Measurements from ENCODE around the gene CD40LG.

DNA sequence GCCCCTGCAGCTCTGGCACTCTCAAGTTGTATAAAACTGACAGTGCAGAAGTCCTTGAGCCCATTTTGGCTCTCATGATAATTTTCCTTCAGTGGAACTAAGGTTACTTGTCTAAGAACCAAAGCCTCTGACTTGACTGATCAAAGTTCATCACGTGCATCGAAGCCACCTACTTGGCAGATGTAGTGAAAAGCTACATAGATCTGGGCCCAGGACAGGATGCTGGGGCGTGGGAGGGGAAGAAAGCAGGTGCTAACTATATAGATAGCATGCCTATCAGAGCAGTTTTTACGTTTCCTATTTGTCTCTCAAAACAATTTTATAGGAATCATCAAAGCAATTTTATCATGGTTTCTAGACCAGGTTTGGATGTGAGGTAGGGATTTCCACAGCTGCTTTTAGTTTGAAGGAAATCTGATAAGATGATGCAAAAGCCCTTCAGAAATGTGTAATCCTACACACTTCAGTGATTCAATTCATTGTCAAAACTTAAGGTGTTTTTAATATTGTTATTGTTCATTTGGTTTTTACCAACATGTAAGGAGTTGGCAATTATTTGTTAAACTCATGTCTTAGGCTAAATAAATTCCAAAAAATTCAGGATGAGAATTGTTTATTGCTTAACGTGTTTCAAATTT, 1.2 kb upstream of the CD40LG start:
- TF ChIP-seq CTCF (IDR thresholded peaks at IDR 0.05; ENCODE audit: borderline replicate concordance, extremely low read depth, low read length, poor library complexity, severe bottlenecking) (no peak), EZH2 (IDR thresholded peaks at IDR 0.05; ENCODE audit: borderline replicate concordance, low read depth, low read length, severe bottlenecking) (no peak)

Measured in DND-41 (cell line).